ENCODE results near the gene SLC34A1.
"Not testable (repeated sequence)": the region's sequence is repeated elsewhere in the genome, so short reads cannot be mapped to it uniquely, and the experiment has no call there.

Gene SLC34A1

DNA sequence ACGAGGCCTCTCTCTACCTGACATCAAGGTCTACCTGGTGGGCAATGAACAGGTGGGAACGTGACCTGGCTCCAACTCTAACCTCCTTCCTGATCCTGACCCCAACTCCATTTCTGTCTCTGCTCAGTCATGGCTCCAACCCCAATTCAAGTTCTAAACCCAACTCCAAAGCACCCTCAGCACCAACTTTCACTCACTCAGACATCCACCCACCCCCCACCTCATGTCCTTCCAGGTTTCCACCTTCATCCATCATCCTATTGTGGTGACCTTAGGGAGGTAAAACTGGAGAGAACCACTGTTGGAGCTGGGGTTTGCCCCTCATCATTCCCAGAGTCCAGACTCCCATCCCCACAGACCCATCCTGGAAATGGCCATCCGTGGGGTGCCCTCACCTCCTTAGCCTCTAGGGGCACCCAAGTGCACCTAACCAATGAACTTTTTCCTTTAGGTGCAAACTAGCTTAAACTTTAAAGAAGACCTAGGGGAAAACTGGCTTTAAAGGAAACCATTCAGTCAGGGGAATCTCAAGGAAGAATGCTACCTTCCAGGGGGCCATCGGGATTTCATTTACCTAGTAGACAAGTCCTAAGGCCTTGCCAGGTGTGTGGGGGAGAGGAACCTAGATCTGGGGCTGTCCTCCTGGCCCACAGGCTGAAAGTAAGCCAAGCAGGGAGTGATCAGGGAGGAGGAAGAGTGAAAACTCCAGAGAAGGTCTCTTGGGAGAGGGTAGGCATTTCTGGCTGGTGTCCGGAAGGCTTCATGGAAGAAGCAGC, 15.2 kb upstream of the SLC34A1 start:
- peak; percentile 7 to 33 for DNase-seq

DNA sequence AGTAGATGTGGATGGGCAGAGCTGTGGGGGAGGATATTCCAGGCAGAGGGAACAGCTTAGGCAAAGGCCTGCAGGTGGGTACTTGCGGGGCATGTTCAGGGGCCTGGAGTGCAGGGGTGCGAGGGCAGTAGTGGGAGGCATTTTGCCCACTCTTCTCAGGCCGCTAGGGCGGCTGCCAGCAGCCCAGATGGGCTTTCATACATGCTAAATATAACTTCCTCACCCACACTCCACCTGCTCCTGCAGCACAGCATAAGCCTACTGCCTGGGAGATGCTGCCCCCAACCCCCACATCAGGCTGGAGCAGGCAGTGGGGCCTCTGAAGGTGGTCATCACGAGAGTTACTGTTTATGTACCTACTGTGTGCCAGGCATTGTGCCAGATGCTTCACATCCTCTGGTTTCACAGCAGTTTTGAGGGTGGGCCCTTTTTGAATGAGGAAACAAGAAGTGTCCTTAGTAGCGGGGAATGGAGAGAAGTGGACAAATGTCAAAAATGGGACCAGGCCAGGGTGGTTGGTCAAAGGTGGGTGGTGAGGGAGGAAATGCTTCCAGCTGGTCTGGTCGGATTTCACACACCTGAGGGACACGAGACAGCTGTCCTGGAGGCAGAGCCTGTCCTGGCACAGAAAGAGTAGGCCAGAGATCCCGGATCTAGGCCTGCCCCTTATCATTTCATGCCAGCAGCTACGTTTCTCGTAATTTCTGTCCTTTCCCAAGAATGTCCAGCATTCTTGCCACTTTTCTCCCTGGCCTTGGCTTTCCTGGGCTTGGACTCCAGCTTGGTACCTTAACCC, 14.4 kb upstream of the SLC34A1 start:
- peak in 1 of 2 experiments; percentile 2 for DNase-seq

DNA sequence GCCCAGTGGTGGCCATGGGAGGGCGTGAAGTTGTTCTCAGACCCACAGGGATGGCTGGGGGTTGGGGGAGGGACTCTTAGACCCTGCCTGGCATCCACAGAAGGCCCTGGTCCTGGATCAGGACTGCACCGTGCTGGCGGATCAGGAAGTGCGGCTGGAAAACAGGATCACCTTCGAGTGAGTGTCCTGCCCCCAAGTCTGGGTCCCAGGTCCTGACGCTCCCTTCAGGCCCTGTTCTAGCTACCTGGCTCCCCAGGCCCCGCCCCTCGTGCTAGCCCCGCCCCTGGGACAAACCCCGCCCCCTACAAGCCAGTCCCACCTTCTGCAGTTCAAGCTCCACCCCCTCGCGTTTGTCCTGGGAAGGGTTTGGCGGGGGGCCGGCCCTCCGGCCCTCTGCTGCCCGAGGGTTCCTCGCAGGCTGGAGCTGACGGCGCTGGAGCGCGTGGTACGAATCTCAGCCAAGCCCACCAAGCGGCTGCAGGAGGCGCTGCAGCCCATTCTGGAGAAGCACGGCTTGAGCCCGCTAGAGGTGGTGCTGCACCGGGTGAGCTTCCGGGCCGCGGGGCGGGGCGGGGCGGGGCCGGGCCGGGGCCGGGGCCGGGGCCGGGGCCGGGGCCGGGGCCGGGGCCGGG, 13.6 kb upstream of the SLC34A1 start:
- peak; percentile 59 to 82 for DNase-seq

DNA sequence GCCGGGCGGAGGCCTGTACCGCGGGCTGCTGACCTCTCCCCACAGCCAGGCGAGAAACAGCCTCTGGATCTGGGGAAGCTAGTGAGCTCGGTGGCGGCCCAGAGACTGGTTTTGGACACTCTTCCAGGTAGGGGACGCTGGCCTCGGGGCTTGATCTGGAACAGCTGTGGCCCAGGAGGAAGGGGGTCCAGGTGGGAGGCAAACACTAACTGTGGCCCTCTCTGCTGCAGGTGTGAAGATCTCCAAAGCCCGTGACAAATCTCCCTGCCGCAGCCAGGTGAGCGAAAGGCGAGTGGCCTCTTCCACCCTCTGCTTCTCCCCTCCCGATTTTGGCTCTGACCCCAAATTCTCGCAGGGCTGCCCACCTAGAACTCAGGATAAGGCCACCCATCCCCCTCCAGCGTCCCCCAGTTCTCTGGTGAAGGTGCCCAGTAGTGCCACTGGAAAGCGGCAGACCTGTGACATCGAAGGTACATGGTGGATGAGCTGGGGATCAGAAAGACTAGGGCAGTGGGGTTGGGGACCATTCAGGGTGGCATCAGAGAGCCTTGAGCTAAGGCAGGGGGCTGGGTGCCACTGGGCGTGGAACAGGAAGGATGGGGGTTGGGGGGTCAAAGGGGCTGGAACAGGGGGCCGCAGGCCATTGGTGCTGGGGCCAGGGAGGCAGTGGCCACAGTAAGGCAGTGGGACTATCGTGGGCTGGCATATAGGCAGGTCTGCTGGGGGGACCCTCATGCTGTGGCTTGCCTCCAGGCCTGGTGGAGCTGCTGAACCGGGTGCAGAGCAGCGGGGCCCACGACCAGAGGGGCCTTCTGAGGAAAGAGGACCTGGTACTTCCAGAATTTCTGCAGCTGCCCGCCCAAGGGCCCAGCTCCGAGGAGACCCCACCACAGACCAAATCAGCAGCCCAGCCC, 12.9 kb upstream of the SLC34A1 start:
- DNase-seq = no peak

DNA sequence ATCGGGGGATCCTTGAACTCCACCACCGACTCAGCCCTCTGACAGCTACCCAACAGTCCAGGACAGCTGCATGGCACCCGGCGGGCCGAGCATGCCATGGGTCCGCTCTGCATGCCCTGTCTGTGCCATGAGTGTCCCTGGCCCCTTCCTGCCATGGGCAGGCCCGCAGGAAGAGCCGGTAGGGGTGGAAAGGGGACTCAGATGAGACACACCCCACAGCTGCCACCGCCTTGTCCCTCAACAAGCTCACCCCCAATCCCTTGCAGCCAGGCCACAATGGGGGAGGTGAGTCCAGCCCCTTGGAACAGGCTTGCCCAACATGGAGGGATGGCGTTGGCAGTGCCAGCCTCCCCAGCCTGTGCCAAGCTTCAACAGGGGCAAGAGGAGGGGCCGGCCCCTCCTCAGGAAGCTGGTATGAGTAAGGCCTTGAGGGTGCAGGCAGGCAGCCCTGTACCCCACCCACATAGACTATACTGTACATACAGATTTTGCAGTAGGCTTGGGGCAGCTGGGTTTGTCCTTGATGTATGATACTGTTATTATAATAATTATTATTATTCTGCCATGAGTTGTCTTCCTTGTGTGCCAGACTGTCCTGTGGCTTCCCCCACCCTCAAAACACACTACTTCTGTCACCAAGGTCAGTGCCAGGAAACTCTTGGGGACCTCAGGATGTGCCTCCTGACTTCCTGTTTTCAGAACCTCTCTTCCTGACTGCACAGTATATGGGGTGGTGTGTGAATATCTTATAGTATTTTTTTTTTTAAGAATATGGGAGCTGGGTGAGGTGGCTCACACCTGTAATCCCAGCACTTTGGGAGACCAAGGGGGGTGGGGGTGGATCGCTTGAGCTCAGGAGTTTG, 12.0 kb upstream of the SLC34A1 start:
- DNase-seq = no peak

DNA sequence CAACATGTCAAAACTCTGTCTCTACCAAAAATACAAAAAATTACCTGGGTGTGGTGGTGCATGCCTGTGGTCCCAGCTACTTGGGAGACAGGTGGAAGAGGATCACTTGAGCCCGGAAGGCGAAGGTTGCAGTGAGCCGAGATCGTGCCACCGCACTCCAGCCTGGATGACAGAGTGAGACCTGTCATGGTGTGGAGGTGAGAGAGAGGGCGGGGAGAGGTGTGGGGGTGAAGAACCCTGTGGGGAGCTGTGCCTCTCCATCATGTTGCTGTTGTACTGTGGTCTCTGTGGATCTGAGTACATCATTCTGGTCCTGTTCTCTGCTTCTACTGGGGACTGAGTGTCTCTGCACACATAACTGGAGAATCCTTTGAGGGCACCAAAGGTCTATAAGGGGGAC, 11.3 kb upstream of the SLC34A1 start:
- no peak for DNase-seq

DNA sequence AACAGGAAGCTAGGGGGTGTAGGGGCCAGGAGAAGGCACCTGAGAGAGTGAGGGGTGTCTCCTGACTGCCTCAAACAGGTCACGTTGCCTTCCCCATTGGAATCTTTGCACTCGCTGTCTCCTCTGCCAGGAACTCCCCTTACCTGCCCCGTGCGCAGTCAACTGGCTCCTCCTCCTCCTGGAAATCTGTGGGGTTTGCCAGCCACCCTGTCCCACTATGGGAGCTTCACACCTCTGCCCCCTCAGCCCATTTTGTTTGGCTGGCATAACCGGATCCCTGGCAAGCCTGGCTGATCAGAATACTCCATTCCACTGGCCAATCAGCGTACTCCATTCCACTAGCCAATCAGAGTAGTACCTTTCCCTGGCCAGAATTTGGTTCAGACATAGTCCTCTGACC, 10.4 kb upstream of the SLC34A1 start:
- no peak for DNase-seq

DNA sequence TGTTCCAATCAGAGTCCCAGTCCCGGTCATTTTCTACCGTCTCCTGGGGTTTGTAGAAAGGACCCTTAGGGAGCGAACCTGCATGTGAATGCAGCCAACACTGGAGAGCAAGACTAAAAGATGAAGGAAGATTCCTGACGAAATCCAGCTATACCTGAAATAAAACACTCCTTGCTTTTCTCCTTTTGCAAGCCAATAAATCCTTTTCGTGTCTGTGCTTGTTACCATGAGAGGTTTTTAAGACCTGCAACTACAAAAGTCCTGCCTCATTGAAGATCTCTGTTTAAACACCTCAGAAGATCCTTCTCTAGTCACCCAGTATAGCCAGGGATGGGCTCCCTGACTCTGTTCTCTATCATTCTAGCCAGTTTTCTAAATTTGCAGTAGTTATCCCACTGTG, 10.0 kb upstream of the SLC34A1 start:
- DNase-seq = no peak

DNA sequence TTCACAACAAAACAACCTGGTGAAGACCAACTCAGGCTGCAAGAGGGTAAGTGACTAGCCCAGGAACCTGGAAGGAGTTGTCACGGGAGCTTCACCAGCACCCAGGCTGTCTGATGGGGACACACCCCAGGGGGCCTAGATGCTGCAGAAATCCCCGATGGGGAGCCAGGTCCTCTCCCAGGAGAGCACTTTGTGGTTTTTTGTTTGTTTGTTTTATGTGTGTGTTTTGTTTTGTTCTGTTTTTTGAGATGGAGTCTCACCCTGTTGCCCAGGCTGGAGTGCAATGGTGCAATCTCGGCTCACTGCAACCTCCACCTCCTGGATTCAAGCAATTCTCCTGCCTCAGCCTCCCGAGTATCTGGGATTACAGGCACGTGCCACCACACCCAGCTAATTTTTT, 8.7 kb upstream of the SLC34A1 start:
- DNase-seq = not testable (repeated sequence)

DNA sequence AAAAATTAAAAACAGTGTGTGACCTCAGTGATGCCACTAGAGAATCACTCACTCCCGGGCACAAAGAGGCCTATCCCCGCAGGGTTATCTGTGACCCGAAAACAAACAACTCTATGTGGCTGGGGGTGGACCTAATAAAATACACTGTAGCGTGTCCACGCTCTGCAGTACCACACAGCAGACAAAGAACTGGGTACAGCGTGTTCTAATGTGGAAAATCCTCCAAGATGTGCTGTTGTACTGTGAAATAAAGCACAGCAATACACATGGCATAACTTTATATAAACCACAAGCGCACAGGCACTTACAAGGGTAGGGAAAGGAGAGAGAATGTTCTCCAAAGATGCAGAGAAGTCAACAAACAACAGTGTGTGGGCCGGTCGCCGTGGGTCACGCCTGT, 8.1 kb upstream of the SLC34A1 start:
- DNase-seq = no peak

DNA sequence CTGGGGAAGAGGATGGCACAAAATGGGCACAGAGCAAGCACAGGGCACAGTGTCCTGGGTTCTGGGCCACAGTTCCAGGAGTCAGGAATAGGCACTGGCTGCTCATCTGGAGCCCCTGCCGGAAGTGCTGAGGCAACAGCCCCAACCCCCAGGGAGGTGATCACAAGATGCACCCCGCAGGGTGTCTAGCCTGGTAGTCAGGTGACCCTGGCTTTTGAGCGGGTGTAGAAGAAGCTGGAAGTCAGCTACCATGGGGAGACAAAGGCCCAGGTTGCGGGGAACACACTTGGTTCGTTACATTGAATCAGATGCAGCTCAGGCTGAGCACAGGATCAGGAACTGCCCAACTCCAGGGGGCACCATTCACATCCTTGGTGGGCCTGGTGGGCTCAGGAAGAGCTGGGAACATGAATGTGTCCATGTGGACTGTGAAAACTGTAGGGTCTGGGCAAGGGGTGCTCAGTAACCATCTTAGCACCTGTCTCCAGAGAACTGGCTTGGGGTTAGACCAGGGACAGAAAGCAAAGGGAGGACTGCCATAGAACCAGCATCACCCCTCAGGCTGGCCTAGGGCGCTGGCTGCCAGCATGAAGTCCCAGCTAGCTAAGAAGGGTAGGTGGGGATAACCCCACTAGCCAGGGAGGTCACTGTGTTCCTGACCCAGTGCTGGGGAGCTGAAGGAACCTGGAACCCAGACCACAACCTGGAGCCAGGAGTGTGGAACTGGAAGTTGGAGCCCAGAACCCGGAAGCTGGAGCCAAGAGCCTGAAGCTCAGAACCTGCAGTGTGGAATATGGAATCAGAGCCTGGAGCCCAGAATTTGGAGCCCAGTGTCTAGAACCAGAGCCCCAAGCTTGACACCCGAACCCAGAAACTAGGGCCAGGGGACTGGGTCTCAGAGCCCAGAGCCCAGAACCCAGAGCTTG, 6.1 kb upstream of the SLC34A1 start:
- DNase-seq = no peak

DNA sequence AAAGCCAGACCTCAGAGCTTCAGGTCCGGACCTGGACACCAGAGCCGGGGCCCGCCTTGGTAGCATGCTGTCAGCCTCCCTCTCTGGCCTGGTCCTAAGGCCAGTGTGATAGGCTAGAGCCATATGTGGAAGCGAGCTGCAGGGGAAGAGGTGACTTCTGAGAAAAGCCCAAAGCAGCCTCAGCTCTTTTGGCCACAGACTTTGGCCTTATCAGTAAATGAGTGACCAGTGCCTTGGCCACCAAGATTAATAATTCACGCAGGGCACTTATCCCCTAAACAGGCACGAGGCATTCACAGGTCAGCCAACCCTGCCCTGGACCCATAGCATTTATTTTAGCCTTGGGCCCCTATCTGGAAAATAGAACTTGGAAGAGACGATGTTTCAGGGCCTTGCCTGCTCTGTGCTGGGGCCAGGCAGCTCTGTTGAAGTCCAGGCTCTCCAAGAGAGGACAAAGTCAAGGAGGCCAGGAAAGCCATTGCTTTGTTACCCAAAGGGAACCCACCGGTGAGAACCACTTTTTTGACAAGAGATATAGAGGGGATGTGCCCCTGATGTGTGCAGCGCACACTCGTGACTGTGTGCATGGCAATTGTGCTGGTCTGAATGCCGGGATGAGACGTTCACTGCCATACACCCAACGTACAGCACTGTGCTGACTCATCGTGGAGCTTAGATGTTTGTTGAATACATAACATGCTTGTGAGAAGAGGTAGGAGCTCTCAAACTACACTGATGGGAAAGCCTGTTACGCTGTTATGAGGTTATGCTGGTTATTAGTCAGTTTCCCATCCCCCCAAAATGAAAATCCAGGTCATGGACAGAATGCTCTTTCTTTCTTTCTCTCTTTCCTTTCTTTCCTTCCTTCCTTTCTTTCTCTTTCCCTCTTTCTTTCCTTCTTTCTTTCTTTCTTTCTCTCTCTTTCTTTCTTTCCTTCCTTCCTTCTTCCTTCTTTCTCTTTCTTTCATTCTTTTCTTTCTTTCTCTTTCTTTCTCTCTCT, 5.0 kb upstream of the SLC34A1 start:
- no peak for DNase-seq

DNA sequence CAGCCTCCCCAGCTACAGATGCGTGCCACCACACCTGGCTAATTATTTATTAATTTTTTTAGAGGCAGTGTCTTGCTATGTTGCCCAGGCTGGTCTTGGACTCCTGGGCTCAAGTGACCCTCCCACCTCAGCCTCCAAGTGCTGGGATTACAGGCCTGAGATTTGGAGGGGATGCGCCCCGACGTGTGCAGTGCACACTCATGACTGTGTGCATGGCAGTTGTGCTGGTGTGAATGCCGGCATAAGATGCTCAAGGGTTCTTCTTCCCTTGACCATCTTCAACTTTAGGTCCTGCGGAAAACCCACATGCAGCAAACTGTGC, 3.5 kb upstream of the SLC34A1 start:
- DNase-seq = no peak

DNA sequence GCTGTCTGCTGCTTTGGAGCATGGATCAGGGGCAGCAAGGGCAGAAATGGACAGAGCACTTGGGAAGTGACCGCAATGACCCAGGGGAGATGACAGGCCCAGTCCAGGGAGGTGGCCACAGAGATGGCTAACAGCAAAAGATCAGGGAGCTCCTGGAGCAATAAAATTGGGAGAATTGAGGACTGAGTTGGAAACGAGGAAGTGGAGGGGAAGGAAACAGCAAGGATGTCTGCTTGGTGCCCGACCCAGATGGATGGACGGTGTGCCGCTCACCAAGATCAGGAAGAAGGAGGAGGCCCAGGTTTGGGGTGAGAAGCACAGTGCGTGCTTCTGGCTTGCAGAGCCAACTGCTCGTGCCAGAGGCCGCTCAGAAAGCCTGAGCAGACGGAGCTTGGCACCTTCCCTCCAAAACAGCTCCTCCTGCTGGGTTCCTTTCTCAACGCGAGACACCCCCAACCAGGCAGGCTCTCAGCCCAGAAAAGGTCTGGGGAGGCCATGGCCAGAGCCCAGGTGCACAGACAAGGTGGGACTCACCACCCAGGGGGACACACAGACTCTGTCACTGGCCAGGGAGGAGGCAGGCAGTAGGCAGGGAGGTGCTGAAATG, 1.7 kb upstream of the SLC34A1 start:
- peak in 1 of 2 experiments; percentile 3 for DNase-seq

DNA sequence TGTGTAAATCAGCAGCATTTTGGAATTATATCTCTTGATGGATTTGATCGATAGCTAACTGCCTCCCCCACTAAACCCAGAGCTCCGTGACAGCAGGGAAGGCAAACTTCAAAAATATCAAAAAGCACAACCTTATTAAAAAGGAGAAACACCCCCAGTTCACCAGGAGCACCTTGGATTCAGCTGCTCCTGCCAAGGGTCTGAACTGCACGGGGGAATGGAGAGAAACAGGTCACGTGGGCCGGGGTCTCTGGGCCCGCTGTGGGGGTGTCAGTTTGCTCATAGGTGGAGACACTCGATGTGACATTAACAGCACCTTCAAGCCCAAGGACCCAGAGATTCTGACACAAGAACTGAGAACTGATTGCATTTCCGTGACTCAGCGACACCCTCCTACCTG, 1.1 kb upstream of the SLC34A1 start:
- no peak for DNase-seq

DNA sequence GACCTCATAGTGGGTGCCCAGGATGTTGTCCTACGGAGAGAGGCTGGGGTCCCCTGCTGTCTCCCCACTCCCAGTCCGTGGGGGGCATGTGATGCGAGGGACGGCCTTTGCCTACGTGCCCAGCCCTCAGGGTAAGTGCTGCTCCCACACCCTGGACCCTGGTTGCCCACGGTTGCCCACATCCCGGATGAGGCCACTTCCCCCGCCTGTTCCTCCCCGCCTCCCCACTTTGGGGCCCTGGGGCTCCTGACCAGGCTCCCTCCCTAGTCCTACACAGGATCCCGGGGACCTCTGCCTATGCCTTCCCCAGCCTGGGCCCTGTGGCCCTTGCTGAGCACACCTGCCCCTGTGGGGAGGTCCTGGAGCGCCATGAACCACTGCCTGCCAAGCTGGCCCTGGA, 1.5 kb downstream of the SLC34A1 start:
- DNase-seq = no peak

DNA sequence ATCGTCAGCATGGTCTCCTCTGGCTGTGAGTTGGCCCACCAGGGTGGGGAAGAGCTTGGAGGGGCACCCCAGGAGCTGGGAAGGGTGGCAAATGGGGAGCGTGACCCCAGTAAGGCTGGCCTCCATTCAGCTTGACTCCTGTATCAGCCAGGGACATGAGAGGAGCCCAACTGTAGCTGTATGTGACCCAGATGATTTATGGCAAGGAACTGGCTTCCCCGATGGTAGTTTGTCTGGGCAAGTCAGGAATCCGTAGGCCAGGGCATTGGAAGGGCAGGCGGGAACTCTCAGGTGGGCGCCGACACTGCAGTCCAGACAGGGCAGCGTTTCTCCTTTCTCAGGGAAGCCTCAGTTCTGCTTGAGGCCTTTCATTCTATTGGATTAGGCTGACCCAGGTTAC, 2.3 kb downstream of the SLC34A1 start:
- DNase-seq = no peak

DNA sequence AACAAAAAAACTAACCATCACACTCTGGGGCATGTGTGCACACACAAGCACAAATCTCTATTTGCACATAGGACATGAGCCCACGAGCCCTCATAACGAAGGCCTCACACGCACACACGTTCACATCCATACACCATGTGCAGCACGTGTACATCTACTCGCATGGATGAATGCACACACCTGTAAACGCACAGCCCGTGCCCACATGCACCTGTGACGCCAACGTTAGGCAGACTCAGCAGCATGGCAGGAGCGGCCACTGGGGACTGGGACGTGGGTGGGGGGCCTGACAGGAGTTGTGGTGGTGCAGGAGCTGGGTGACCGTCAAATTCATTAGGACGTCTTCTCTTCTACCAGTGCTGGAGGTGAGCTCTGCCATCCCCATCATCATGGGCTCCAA, 3.2 kb downstream of the SLC34A1 start:
- DNase-seq = no peak

DNA sequence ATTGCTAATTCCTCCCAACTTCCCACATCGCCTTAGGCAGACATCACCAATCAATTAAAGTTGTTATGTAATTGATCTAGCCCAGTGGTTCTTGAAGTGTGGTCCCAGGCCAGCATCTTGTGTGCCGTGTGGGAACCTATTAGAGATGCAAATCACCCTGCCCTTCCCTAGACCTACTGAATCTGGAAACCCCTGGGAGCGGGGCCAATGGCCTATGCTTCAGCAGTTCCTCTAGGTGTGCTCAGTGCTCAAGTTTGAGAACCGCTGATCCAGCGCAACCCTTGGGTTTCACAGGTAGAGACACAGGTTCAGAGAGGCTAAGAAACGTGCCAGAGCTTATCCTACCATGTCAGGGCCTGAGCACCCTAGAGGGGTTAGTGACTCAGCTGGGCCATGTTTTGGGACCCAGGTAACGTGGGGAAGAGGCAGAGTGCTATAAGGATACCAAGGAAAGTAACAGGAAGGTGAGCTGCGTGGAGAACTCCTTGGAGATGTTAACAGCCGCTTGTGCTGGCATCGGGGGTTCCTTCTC, 4.4 kb downstream of the SLC34A1 start:
- DNase-seq = no peak

Measured in NCI-H524 (cell line).